ENCODE measurements around the gene ZBTB4. TPM values are rescaled to one million over a fixed set of nuclear protein-coding genes. Genes with fewer than 3 reads are reported as not detected.
A peak's percentile ranks its signal among the peaks of the same experiment; 100 is the strongest.

The ZBTB4 gene
- total RNA-seq, 6 donors from 2014 or later = 54.4 to 90.1 (median 74.2) TPM

DNA sequence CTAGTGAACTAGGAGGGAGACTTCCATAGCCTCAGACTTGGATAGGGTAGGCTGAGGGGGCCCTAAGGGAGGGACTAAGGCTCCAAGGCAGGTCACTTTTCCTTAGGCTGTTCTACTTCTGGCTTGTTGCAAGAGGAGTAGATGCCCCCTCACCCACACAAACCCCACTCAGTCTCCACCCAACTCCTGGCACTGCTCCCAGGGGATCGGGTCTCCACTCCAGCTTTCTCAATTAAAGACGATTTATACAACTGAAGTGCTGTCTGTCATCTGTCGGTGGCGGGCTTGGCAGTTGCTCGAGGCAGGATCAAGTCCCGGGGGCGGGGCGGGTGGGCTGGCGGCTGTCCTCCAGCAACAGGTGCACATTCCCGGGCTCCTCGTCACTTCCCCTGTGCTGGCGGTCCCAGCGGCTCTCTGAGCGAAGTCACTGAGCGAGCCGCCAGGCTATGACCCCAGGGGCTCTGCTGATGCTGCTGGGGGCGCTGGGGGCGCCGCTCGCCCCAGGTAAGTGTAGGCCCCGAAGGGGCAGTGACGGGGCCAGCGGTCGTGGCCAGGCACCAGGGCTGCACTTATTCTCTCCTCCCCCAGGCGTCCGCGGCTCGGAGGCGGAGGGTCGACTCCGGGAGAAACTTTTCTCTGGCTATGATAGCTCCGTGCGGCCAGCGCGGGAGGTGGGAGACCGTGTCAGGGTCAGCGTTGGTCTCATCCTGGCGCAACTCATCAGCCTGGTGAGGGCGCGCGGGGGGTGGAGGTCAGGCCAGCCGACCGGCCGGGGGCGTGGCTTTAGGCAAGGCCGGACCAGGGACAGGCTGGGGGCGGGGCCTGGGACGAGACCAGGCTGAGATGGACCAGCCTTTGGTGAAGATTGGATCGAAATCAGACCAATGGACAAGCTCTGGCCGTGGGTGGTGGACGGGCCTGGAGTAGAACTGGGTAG is 34.5 kb downstream of the ZBTB4 start, which contains the start of gene CHRNB1:
Gene CHRNB1, plus strand, starts transcription at position 380 of the 937 bp plus-strand sequence. Its CDS starts 67 bp downstream, at position 447.
- ATAC-seq (ENCODE audit: low FRiP score in 2 of 2) = peak; percentile 86 to 93
- 5 to 9% methylated on average over 11 to 18 of the region's 51 CpGs for WGBS, 2 donors
- Histone ChIP-seq H3K36me3 (no peaks in the 10 kb centered on the region), H3K27me3 (peaks cover 0 to 24% (median 15%) of the 10 kb centered on the region in 4 donors), H3K4me3 (peak within 1 kb of the TSS; percentile 14 to 51 (median 44)), H3K9me3 (no peaks in the 10 kb centered on the region), H3K27ac (no peak within 1 kb of the TSS), H3K4me1 (peaks cover 25 to 34% (median 29%) of the 10 kb centered on the region in 4 donors)
- TF ChIP-seq POLR2AphosphoS5 (IDR thresholded peaks at IDR 0.05) = no peak
- TF ChIP-seq EP300 (IDR thresholded peaks at IDR 0.05) = no peak
- no peak for TF ChIP-seq POLR2A (IDR thresholded peaks at IDR 0.05)
- TF ChIP-seq, protein P1, sequence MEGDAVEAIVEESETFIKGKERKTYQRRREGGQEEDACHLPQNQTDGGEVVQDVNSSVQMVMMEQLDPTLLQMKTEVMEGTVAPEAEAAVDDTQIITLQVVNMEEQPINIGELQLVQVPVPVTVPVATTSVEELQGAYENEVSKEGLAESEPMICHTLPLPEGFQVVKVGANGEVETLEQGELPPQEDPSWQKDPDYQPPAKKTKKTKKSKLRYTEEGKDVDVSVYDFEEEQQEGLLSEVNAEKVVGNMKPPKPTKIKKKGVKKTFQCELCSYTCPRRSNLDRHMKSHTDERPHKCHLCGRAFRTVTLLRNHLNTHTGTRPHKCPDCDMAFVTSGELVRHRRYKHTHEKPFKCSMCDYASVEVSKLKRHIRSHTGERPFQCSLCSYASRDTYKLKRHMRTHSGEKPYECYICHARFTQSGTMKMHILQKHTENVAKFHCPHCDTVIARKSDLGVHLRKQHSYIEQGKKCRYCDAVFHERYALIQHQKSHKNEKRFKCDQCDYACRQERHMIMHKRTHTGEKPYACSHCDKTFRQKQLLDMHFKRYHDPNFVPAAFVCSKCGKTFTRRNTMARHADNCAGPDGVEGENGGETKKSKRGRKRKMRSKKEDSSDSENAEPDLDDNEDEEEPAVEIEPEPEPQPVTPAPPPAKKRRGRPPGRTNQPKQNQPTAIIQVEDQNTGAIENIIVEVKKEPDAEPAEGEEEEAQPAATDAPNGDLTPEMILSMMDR (IDR thresholded peaks at IDR 0.05) = peak in 2 of 6 experiments; percentile 22 to 27
- DNase-seq = peak; percentile 93 to 94

DNA sequence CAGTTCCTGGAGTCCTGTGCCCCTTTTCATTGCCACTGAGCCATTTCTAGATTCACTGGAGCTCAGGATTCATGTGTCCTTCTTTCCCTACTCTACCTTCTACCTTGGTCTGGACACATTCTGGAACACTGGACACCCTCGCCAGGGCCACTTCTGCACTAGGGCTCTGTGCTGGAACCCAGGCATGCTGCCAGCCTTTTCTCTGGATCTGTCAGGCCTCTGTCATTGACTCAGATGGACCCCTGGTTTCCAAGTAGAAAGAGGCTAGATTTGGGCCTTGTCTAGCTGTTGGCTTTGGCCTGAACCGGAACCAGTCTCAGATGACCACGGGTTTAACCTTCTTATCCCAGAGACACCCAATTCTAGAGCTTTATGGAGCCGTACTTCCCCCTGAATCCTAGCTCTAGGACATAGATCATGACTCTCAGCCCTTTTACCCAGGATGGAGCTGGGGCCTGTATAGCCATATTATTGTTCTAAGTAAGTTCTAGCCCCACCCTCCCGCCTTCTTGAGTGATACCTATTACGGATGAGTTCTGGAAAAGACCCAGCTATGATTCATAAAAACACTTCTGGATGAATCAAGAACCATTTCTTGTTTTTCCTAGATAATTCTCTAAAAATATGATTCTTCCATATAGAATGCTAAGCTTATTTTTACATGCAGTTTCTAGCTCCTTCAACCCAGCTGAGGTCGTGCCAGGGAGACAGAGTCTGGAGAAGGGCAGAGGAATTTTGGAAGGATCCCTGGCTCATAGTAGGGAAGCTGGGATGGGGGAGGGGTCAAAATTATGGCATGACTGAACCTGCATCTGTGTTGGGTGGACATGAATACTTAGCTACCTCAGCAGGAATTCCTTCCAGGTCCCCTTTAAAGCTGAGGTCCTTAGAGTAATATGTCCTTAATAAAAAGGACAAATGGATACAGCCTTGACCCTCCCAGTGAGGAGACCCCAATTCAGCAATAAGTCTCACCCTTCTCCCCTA is 35.6 kb downstream of the ZBTB4 start:
- 80 to 97% methylated on average over 7 of the region's 7 CpGs for WGBS, 2 donors
- H3K4me1 ChIP-seq = peaks cover 33 to 45% (median 39%) of the 10 kb centered on the region in 4 donors
- no peaks in the 10 kb centered on the region for H3K36me3 ChIP-seq
- H3K27me3 ChIP-seq = peaks cover 0 to 36% (median 22%) of the 10 kb centered on the region in 4 donors
- TF ChIP-seq POLR2A (IDR thresholded peaks at IDR 0.05) (no peak), POLR2AphosphoS5 (IDR thresholded peaks at IDR 0.05) (no peak), EP300 (IDR thresholded peaks at IDR 0.05) (no peak)
- TF ChIP-seq, protein P1 (IDR thresholded peaks at IDR 0.05) = no peak
- no peak overlapping the region for H3K27ac ChIP-seq
- no peak for ATAC-seq (ENCODE audit: low FRiP score in 2 of 2)
- no peaks in the 10 kb centered on the region for H3K9me3 ChIP-seq
- H3K4me3 ChIP-seq = no peak overlapping the region
- DNase-seq = no peak

DNA sequence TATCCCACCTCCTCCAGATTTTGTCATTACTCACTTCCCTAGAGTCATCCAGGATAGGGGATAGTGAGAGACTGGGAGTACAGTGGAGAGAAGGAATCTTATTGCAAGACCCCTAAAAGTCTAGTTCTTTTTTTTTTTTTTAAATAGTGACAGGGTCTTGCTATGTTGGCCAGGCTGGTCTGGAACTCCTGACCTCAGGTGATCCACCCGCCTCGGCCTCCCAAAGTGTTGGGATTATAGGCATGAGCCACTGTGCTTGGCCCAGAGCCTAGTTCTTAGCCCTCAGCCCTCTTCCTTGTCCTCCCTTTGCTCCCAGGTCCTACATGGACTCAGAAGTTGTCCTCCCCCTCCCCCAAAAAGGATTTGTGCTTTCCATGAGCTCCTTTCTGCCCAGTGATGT is 37.3 kb downstream of the ZBTB4 start:
- peaks cover 0 to 37% (median 24%) of the 10 kb centered on the region in 4 donors for H3K27me3 ChIP-seq
- 90 to 94% methylated on average over 2 of the region's 2 CpGs for WGBS, 2 donors

DNA sequence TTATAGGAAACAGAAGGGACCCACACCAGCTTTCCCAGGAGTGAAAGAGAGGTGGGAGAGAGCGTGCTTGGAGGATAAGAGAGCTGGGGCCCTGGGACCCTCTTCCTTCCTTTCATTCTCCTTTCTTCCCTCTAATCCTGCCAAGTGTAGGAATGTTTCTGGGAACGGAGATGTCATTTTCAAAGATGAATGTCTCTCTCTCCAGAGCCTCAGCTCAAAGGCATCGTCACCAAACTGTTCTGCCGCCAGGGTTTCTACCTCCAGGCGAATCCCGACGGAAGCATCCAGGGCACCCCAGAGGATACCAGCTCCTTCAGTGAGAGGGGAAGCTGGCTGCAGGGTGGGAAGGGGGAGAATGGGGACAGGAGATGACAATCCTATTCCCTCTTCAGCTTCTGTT is 38.2 kb downstream of the ZBTB4 start:
- Histone ChIP-seq H3K4me3 (no peak overlapping the region), H3K4me1 (peaks cover 50 to 63% (median 59%) of the 10 kb centered on the region in 4 donors), H3K9me3 (no peaks in the 10 kb centered on the region), H3K27ac (no peak overlapping the region), H3K36me3 (no peaks in the 10 kb centered on the region), H3K27me3 (peaks cover 0 to 28% (median 19%) of the 10 kb centered on the region in 4 donors)
- WGBS, 2 donors = 56 to 77% methylated on average over 7 of the region's 7 CpGs
- ATAC-seq (ENCODE audit: low FRiP score in 2 of 2) = no peak
- DNase-seq = no peak
- TF ChIP-seq, protein P1 (IDR thresholded peaks at IDR 0.05) = no peak
- TF ChIP-seq EP300 (IDR thresholded peaks at IDR 0.05) (no peak), POLR2AphosphoS5 (IDR thresholded peaks at IDR 0.05) (no peak), POLR2A (IDR thresholded peaks at IDR 0.05) (no peak)

More for the DNA sequence above, 37.3 kb downstream of the ZBTB4 start:
- TF ChIP-seq POLR2A (IDR thresholded peaks at IDR 0.05) = no peak
- no peak for TF ChIP-seq POLR2AphosphoS5 (IDR thresholded peaks at IDR 0.05)
- TF ChIP-seq, protein P1 (IDR thresholded peaks at IDR 0.05) = no peak
- no peak for TF ChIP-seq EP300 (IDR thresholded peaks at IDR 0.05)
- no peak for DNase-seq
- Histone ChIP-seq H3K9me3 (no peaks in the 10 kb centered on the region), H3K4me3 (no peak overlapping the region), H3K36me3 (no peaks in the 10 kb centered on the region), H3K4me1 (peaks cover 49 to 61% (median 55%) of the 10 kb centered on the region in 4 donors), H3K27ac (no peak overlapping the region)
- no peak for ATAC-seq (ENCODE audit: low FRiP score in 2 of 2)
